Lung (tissue), 12 donors: ENCODE data around the gene TCF25. TPM values are rescaled to one million over a fixed set of nuclear protein-coding genes. Genes with fewer than 3 reads are reported as not detected.

Source experiments
- ATAC-seq: fragments of 200-7000 bp; cut with Tn5 transposase; one replicate; pipeline ENCODE4 v1.9.1; 2020; ENCODE audit warnings: moderate number of reproducible peaks; ENCODE audit not compliant: insufficient read depth, low FRiP score
- DNase-seq, 3 donors: peaks; one replicate each; pipeline ENCODE4 v3.0.0-alpha.2; 2013 to 2017
- H3K27ac ChIP-seq, 2 donors: one replicate each; pipeline ENCODE4 v1.5.1; 2013; ENCODE audit warnings: mild to moderate bottlenecking in 2 of 2, moderate library complexity in 2 of 2, control low read depth in 1 of 2, inconsistent platforms in 1 of 2, low read depth in 1 of 2, low read length in 1 of 2
- H3K27me3 ChIP-seq, 3 donors: one replicate each; pipeline ENCODE4 v1.5.1; 2013; ENCODE audit warnings: low read length in 2 of 3; ENCODE audit not compliant: control insufficient read depth in 3 of 3, insufficient read depth in 3 of 3
- H3K36me3 ChIP-seq, 4 donors: one replicate each; pipeline ENCODE4 v1.5.1; 2013; ENCODE audit warnings: low read length in 4 of 4, mild to moderate bottlenecking in 1 of 4, moderate library complexity in 1 of 4; ENCODE audit not compliant: control insufficient read depth in 4 of 4, insufficient read depth in 4 of 4
- H3K4me1 ChIP-seq, 5 donors: one replicate each; pipeline ENCODE4 v1.5.1; 2013; ENCODE audit warnings: low read length in 5 of 5, mild to moderate bottlenecking in 2 of 5, moderate library complexity in 1 of 5; ENCODE audit not compliant: control insufficient read depth in 5 of 5, insufficient read depth in 5 of 5
- H3K4me3 ChIP-seq: one replicate; pipeline ENCODE4 v1.5.1; 2013; ENCODE audit warnings: mild to moderate bottlenecking, control low read depth, moderate library complexity
- H3K9ac ChIP-seq, 2 donors: one replicate each; pipeline ENCODE4 v1.5.1; 2013; ENCODE audit warnings: low read length in 2 of 2, control low read depth in 1 of 2; ENCODE audit not compliant: insufficient read depth in 1 of 2
- H3K9me3 ChIP-seq, 4 donors: one replicate each; pipeline ENCODE4 v1.5.1; 2013; ENCODE audit warnings: low read length in 3 of 4, mild to moderate bottlenecking in 1 of 4, moderate library complexity in 1 of 4; ENCODE audit not compliant: control insufficient read depth in 4 of 4, insufficient read depth in 3 of 4
- WGBS, 2 donors: extraction: QIAGEN DNeasy Blood & Tissue Kit; methylation state at CpG; one replicate each; pipeline ENCODE4 v1.1.7; 2013; 5-methylcytosine and 5-hydroxymethylcytosine counted together
- polyA plus RNA-seq, 2 donors: library from polyadenylated mRNA; stranded (reverse); fragments of 200-250 nt; gene quantifications; one replicate each; pipeline ENCODE4 v1.2.1, GENCODE V29; 2013
- total RNA-seq, 2 donors: library from RNA; depleted of rRNA in 1 of 2; stranded (reverse); fragments of >200 nt in 1 of 2; gene quantifications; one replicate each; pipeline ENCODE4 v1.2.1, GENCODE V29; 2014 to 2021
- TF ChIP-seq, protein P1 (sequence below): IDR thresholded peaks from 2 replicates; pipeline ENCODE4 v1.5.1; 2012; ENCODE audit warnings: mild to moderate bottlenecking; ENCODE audit errors: control extremely low read depth, extremely low read depth
- donor health status: control.
- donor health status: control.
- donor health status: Bipolar disorder and iron deficiency.
- donor health status: healthy.
- donor health status: DM: yes; HTN: yes; CAD: no.

TCF25 gene
- total and polyA plus RNA-seq, 4 donors, result 106 to 212 (median 129) TPM

DNA sequence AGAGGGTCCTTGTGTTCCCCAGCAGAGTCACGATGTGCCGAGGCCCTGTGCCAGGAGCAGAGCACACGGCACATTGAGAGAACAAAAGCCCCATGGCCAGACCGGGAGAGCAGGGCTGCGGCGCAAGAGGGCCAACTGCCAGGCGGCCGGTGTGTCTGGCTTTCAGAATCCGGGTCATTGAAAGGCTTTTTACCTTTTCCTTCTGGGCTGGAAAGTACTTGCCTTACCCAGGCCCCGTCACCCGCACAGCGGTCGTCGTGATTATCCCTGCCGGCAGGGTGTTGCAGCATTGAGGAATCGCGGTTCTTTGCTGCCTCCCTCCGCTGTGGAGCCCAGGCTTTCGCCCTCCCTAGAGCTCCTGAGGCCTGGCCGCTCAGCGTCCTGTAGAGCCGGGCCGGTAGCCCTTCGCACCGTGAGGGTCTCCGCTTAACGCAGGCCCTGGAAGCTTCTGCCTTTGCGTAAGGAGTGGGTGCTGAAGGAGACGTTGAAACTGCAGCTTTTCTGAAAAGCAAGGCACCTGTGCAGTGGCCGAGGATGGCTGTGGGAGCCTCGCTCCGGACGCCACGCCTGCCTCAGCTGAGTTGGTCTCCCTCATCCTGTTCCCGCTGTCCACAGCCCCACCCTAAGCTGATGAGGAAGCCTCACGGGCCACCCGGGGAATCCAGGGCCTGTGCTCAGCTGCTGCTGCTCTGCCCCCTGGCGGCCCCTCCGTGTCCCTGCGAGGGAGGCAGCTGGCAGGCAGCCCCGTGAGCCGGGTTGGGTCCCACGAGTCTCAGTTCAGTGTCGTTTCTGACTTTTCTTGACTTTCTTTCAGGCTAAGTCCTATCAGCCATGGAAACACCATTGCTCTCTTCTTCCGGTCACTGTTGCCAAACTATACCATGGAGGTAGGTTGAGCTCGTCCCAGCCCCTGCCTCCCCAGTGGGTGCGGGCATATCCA lies 36.7 kb downstream of the TCF25 start:
- Histone ChIP-seq H3K9me3 (no peaks in the 10 kb centered on the region), H3K36me3 (peaks cover 5 to 64% (median 30%) of the 10 kb centered on the region in 4 donors), H3K27me3 (no peaks in the 10 kb centered on the region), H3K9ac (no peak overlapping the region), H3K27ac (no peak overlapping the region), H3K4me1 (no peaks in the 10 kb centered on the region), H3K4me3 (no peak overlapping the region)
- DNase-seq (peak; percentile 42 to 66 (median 53)), ATAC-seq (peak; percentile 83)
- TF ChIP-seq, protein P1, sequence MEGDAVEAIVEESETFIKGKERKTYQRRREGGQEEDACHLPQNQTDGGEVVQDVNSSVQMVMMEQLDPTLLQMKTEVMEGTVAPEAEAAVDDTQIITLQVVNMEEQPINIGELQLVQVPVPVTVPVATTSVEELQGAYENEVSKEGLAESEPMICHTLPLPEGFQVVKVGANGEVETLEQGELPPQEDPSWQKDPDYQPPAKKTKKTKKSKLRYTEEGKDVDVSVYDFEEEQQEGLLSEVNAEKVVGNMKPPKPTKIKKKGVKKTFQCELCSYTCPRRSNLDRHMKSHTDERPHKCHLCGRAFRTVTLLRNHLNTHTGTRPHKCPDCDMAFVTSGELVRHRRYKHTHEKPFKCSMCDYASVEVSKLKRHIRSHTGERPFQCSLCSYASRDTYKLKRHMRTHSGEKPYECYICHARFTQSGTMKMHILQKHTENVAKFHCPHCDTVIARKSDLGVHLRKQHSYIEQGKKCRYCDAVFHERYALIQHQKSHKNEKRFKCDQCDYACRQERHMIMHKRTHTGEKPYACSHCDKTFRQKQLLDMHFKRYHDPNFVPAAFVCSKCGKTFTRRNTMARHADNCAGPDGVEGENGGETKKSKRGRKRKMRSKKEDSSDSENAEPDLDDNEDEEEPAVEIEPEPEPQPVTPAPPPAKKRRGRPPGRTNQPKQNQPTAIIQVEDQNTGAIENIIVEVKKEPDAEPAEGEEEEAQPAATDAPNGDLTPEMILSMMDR, result peak; percentile 59
- 67% methylated on average over 47 of the region's 47 CpGs for WGBS, 2 donors

DNA sequence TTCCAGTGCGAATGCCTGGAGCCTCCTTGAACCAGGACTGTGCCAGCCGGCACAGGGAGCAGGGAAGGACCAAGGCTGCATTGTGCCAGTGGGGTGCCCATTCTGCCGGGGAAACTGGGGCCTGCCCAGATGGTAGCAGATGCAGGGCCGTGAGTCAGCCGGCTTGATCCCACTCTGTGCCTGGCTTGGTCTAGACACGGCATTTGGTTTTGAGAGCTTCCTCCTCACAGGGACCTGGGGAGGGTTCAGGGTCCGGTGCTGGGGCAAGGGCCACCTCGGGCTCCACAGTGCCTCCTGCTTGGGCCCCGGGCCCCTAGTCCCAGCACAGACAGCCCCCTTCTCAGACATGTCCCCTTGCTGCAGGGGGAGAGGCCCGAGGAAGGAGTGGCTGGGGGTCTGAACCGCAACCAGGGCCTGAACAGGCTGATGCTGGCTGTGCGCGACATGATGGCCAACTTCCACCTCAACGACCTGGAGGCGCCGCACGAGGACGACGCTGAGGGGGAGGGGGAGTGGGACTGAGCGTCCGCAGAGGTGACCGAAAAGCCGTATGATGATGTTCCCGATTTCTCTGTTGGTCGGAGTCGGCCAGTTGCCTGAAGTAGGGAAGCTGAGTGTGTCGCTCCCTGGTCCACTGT lies 37.4 kb downstream of the TCF25 start:
- H3K27me3 ChIP-seq, result no peaks in the 10 kb centered on the region
- WGBS, 2 donors, result 94 to 96% methylated on average over 27 of the region's 27 CpGs
- no peak for ATAC-seq

DNA sequence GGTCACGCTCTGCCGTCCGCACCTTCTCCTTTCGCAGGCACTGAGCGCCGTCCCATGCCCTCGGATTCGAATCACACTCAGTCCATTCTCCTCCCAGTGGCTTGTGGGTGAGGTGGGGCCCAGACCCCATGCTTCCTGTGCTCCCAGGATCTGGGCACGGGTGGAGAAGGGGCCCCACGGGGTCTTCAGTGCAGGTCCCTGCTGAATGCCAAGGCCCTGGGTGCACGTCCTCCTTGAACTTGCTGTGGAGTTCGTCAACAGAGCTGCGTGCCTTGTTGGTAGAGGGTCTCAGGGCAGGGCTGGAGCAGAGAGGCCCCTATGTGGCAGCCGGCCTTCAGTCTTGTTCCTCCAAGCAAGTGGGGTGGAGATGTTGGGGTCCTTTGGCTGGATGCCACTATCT lies 38.0 kb downstream of the TCF25 start:
- Histone ChIP-seq H3K36me3 (peaks cover 2 to 50% (median 23%) of the 10 kb centered on the region in 4 donors), H3K4me1 (no peaks in the 10 kb centered on the region), H3K4me3 (no peak overlapping the region), H3K9ac (no peak overlapping the region), H3K9me3 (no peaks in the 10 kb centered on the region), H3K27me3 (no peaks in the 10 kb centered on the region), H3K27ac (no peak overlapping the region)
- TF ChIP-seq, protein P1, result no peak
- ATAC-seq, result no peak
- WGBS, 2 donors, result 93 to 96% methylated on average over 14 of the region's 14 CpGs
- DNase-seq, result no peak

More for the DNA sequence above, 37.4 kb downstream of the TCF25 start:
- no peaks in the 10 kb centered on the region for H3K4me1 ChIP-seq
- H3K36me3 ChIP-seq, result peaks cover 5 to 56% (median 25%) of the 10 kb centered on the region in 4 donors
- H3K9ac ChIP-seq, result no peak overlapping the region
- H3K9me3 ChIP-seq, result no peaks in the 10 kb centered on the region
- no peak overlapping the region for H3K4me3 ChIP-seq
- no peak for DNase-seq
- no peak overlapping the region for H3K27ac ChIP-seq
- TF ChIP-seq, protein P1, result no peak
